GM12865 (cell line): Measurements from ENCODE around the gene LONP2.
"Not testable (repeated sequence)": the region's sequence is repeated elsewhere in the genome, so short reads cannot be mapped to it uniquely, and the experiment has no call there.

ENCODE experiments used
- DNase-seq: peaks from one replicate; pipeline ENCODE4 v3.0.0; 2010; ENCODE audit warnings: low read depth
- H3K4me3 ChIP-seq: 2 replicates; pipeline ENCODE4 v1.5.1; 2011; ENCODE audit warnings: mild to moderate bottlenecking, low read depth, low read length, control low read depth
- CTCF ChIP-seq: IDR thresholded peaks from 2 replicates; pipeline ENCODE4 v1.5.1; 2011; ENCODE audit warnings: low read length, control low read depth, low read depth, inconsistent platforms; ENCODE audit not compliant: insufficient read depth; ENCODE audit errors: missing control alignments

The LONP2 gene

GRCh38 chr16:48365025-48365600 is 121.0 kb downstream of the LONP2 start:
- peak overlapping the region; percentile 81 for H3K4me3 ChIP-seq
- TF ChIP-seq CTCF: no peak
- DNase-seq: no peak

GRCh38 chr16:48365601-48366164 is 121.6 kb downstream of the LONP2 start:
- peak; percentile 90 for DNase-seq
- TF ChIP-seq CTCF: no peak
- H3K4me3 ChIP-seq: peak overlapping the region; percentile 81

- TF ChIP-seq CTCF: no peak
- peak; percentile 81 for DNase-seq
- H3K4me3 ChIP-seq: peak overlapping the region; percentile 81
Observed at GRCh38 chr16:48366165-48367093, 122.3 kb downstream of the LONP2 start.

GRCh38 chr16:48367441-48368049 is 123.4 kb downstream of the LONP2 start:
- DNase-seq: no peak
- no peak overlapping the region for H3K4me3 ChIP-seq
- no peak for TF ChIP-seq CTCF

- DNase-seq: no peak
- H3K4me3 ChIP-seq: no peak overlapping the region
- TF ChIP-seq CTCF: no peak
Observed at GRCh38 chr16:48369765-48370164, 125.7 kb downstream of the LONP2 start.

GRCh38 chr16:48370229-48370628 is 126.1 kb downstream of the LONP2 start:
- TF ChIP-seq CTCF: no peak
- H3K4me3 ChIP-seq: no peak overlapping the region
- no peak for DNase-seq

GRCh38 chr16:48370668-48371392 is 126.7 kb downstream of the LONP2 start:
- H3K4me3 ChIP-seq, DNase-seq: not testable (repeated sequence)
